Heart left ventricle (tissue), 16 donors: ENCODE measurements around the gene JHY. TPM values are rescaled to one million over a fixed set of nuclear protein-coding genes. Genes with fewer than 3 reads are reported as not detected.

Experiments
- ATAC-seq, 4 donors: fragments of 200-7000 bp; cut with Tn5 transposase; one replicate each; pipeline ENCODE4 v1.9.1; 2020 to 2022; ENCODE audit warnings: moderate library complexity in 4 of 4, mild to moderate bottlenecking in 3 of 4, moderate number of reproducible peaks in 1 of 4
- DNase-seq, 5 donors: peaks; one replicate each; pipeline ENCODE4 v3.0.0-alpha.2; 2020
- H3K27ac ChIP-seq, 12 donors: fragments of 200-600 bp; sonication (generic) in 4 of 12; one replicate each; pipeline versions ENCODE4 v1.5.0 to v1.8.0; 2016 to 2022; ENCODE audit warnings: mild to moderate bottlenecking in 2 of 12
- H3K27me3 ChIP-seq, 9 donors: fragments of 200-600 bp; sonication (generic) in 2 of 9; one replicate each; pipeline versions ENCODE4 v1.5.1 to v1.8.0; 2016 to 2022; ENCODE audit warnings: mild to moderate bottlenecking in 3 of 9
- H3K36me3 ChIP-seq, 9 donors: fragments of 200-600 bp; sonication (generic) in 2 of 9; one replicate each; pipeline versions ENCODE4 v1.5.0 to v1.8.0; 2018 to 2022; ENCODE audit warnings: mild to moderate bottlenecking in 2 of 9
- H3K4me1 ChIP-seq, 12 donors: fragments of 200-600 bp; sonication (generic) in 4 of 12; one replicate each; pipeline versions ENCODE4 v1.5.0 to v1.8.0; 2016 to 2022; ENCODE audit warnings: mild to moderate bottlenecking in 3 of 12
- H3K4me3 ChIP-seq, 12 donors: fragments of 200-600 bp; sonication (generic) in 4 of 12; one replicate each; pipeline versions ENCODE4 v1.5.0 to v1.8.0; 2017 to 2022; ENCODE audit warnings: mild to moderate bottlenecking in 9 of 12, moderate library complexity in 4 of 12
- H3K9me3 ChIP-seq, 12 donors: fragments of 200-600 bp; sonication (generic) in 4 of 12; one replicate each; pipeline versions ENCODE4 v1.5.0 to v1.8.0; 2016 to 2022; ENCODE audit warnings: mild to moderate bottlenecking in 1 of 12
- POLR2A ChIP-seq, 2 donors: fragments of 450-650 bp; IDR thresholded peaks; one replicate each; pipeline ENCODE4 v1.6.1; 2017; ENCODE audit warnings: antibody characterized with exemption in 2 of 2, mild to moderate bottlenecking in 2 of 2, moderate library complexity in 2 of 2
- WGBS, 4 donors: extraction: QIAGEN DNeasy Blood & Tissue Kit in 2 of 4; methylation state at CpG; one replicate each; pipeline versions ENCODE4 v1.1.5 to v1.1.7; 2013 to 2018; 5-methylcytosine and 5-hydroxymethylcytosine counted together
- intact Hi-C, 10 donors: fragments of 100-400 bp; cut with DNase I; formaldehyde crosslinking; loops; one replicate each; pipeline versions ENCODE4 v1.11.1 to v1.14.2; 2022
- polyA plus RNA-seq, 2 donors: library from polyadenylated mRNA; stranded (reverse); fragments of 200-250 nt; gene quantifications; one replicate each; pipeline ENCODE4 v1.2.3, GENCODE V29; 2013
- total RNA-seq, 9 donors: library from RNA; depleted of rRNA in 2 of 9; stranded (reverse); fragments of >200 nt in 2 of 9; fragmentation: NEBNext Ultra II Directional in 3 of 9; extraction: Animal tissue kit (Norgen Biotek cat#: 25700) in 3 of 9; gene quantifications; one replicate each; pipeline versions ENCODE4 v1.1.0 to v1.2.4, GENCODE V29; 2016 to 2023
- TF ChIP-seq, protein P1 (sequence below), 12 donors: fragments of 200-600 bp; sonication (generic) in 4 of 12; IDR thresholded peaks; one replicate each; pipeline versions ENCODE4 v1.5.0 to v1.8.0; 2018 to 2022; ENCODE audit warnings: antibody characterized with exemption in 12 of 12, mild to moderate bottlenecking in 5 of 12
- donor health status: ischemic (EF 13 %, LVEDD 7.1; RV severe dilation, severe dysfunction).
- donor health status: healthy with polysubstance abuse.
- donor health status: DM: no; HTN: yes; CAD: no.
- donor health status: DM: no; HTN: no; CAD: no.
- donor health status: ischemic (EF 25% LVEDD 6.9; RV normal size, moderate dysfunction).
- donor health status: ischemic (EF 25% LVEDD 5.7; RV mildly dilated, moderate dysfunction).
- donor health status: healthy.
- donor health status: DM: yes; HTN: yes; CAD: no.
- donor health status: ischemic (EF 35%, LVEDD 5.7; RV mildly dilated, moderate dysfunction).
- donor health status: nonischemic (EF 11% LVEDD 7.7; RV severe dilation, severe dysfunction).
- donor health status: DM: yes; HTN: yes; CAD: no.
- donor health status: PGD.
- donor health status: ischemic (EF 29% LVEDD 5.4; RV normal size, mild dysfunction).
- donor health status: nonischemic (EF 23%, LVEDD 6.1; RV moderate dilation, normal function).

JHY gene
- total and polyA plus RNA-seq, 11 donors, result 0.50 to 2.3 (median 0.93) TPM

- intact Hi-C loops, result no loop called here
- Histone ChIP-seq H3K9me3 (no peaks in the 10 kb centered on the region), H3K4me1 (peaks cover 0 to 19% (median 9%) of the 10 kb centered on the region in 12 donors), H3K27ac (no peak overlapping the region), H3K36me3 (no peaks in the 10 kb centered on the region), H3K27me3 (peaks cover 47 to 100% (median 92%) of the 10 kb centered on the region in 9 donors), H3K4me3 (peak overlapping the region; percentile 19 to 74 (median 56))
- no peak for DNase-seq
- ATAC-seq, result peak in 1 of 4 donors; percentile 45
- WGBS, 4 donors, result 8 to 12% (median 10%) methylated on average over 24 to 26 of the region's 26 CpGs
- TF ChIP-seq, protein P1, sequence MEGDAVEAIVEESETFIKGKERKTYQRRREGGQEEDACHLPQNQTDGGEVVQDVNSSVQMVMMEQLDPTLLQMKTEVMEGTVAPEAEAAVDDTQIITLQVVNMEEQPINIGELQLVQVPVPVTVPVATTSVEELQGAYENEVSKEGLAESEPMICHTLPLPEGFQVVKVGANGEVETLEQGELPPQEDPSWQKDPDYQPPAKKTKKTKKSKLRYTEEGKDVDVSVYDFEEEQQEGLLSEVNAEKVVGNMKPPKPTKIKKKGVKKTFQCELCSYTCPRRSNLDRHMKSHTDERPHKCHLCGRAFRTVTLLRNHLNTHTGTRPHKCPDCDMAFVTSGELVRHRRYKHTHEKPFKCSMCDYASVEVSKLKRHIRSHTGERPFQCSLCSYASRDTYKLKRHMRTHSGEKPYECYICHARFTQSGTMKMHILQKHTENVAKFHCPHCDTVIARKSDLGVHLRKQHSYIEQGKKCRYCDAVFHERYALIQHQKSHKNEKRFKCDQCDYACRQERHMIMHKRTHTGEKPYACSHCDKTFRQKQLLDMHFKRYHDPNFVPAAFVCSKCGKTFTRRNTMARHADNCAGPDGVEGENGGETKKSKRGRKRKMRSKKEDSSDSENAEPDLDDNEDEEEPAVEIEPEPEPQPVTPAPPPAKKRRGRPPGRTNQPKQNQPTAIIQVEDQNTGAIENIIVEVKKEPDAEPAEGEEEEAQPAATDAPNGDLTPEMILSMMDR (IDR thresholded peaks at IDR 0.05), result no peak
- TF ChIP-seq POLR2A (IDR thresholded peaks at IDR 0.05), result no peak
Measured at GRCh38 chr11:122983438-122984185, 101.1 kb downstream of the JHY start.

- Histone ChIP-seq H3K9me3 (no peaks in the 10 kb centered on the region), H3K4me3 (peak overlapping the region; percentile 19 to 74 (median 56)), H3K27ac (no peak overlapping the region), H3K27me3 (peaks cover 40 to 97% (median 84%) of the 10 kb centered on the region in 9 donors), H3K4me1 (peaks cover 0 to 19% (median 9%) of the 10 kb centered on the region in 12 donors), H3K36me3 (no peaks in the 10 kb centered on the region)
- intact Hi-C loops, result no loop called here
- 0 to 2% (median 1%) methylated on average over 33 to 59 of the region's 59 CpGs for WGBS, 4 donors
- TF ChIP-seq, protein P1 (IDR thresholded peaks at IDR 0.05), result no peak
- no peak for TF ChIP-seq POLR2A (IDR thresholded peaks at IDR 0.05)
- DNase-seq (no peak), ATAC-seq (peak in 1 of 4 donors; percentile 32)
Measured at GRCh38 chr11:122984186-122985011, 101.8 kb downstream of the JHY start.

DNA sequence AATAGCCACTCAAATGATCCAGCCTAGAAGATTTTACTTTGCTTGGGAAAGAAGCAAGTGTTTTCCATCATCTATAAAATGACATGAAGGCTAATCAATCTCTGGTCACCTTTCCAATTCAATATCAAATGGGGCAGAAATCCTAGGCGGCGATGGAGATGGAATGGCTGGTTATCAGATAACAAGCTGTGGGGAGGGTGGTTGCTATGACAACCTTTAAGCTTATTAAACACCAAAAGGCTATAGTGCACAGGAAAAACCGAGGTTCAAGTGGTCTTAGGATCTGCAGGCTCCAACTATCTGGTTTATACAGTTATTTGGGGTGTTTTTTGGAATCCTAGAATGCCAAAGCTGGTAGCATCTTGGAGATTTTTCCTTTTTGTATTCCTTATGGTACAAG lies 113.0 kb downstream of the JHY start:
- no peak overlapping the region for H3K27ac ChIP-seq
- intact Hi-C loops, result no loop called here
- DNase-seq (no peak), ATAC-seq (no peak)
- TF ChIP-seq, protein P1 (IDR thresholded peaks at IDR 0.05), result no peak
- no peak for TF ChIP-seq POLR2A (IDR thresholded peaks at IDR 0.05)
- no peaks in the 10 kb centered on the region for H3K4me1 ChIP-seq
- no peaks in the 10 kb centered on the region for H3K9me3 ChIP-seq
- H3K27me3 ChIP-seq, result peaks cover 0 to 71% (median 13%) of the 10 kb centered on the region in 9 donors
- 8 to 25% (median 18%) methylated on average over 3 of the region's 3 CpGs for WGBS, 4 donors
- no peak overlapping the region for H3K4me3 ChIP-seq
- no peaks in the 10 kb centered on the region for H3K36me3 ChIP-seq
